ENCODE data around the gene SLC16A10.
A peak's percentile ranks its signal among the peaks of the same experiment; 100 is the strongest.

SLC16A10 gene

DNA sequence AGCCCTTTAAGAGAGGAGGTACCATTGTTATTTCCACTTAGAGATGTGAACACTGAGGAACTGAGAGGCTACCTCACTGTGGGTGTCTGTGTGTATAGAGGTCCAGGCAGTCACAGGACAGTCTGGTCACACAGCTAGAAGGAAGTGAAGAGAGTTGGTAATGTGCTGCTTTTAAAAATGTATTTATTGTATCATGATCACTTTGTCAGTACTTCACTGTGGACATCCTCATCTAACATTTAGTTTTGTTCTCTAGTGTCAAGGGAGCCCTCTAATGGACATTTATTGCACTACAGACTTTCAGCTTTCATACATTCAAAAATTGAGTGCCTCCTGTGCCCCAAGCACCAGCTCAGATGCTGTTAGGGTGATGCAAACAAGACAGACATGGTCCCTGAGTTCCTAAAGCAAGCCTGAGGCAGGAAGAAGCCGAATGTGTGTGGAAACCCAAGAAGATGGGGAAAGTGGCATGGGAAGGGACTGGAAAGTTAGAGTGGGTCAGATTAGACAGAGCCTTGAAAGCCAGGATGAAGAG, 123.0 kb downstream of the SLC16A10 start:
- H3K36me3 ChIP-seq (ENCODE audit: control insufficient read depth, insufficient read depth, low read length), result no peaks in the 10 kb centered on the region
- no peak overlapping the region for H3K4me3 ChIP-seq (replicated peaks; ENCODE audit: low read depth, low read length)
- no peaks in the 10 kb centered on the region for H3K27me3 ChIP-seq (replicated peaks; ENCODE audit: control insufficient read depth, insufficient read depth, low read length)
- peak; percentile 65 for TF ChIP-seq CTCF (IDR thresholded peaks at IDR 0.05; ENCODE audit: insufficient read depth, low read length, poor library complexity, severe bottlenecking)
- DNase-seq (ENCODE audit: extremely low read depth, insufficient read length), result peak; percentile 23

- TF ChIP-seq CTCF (IDR thresholded peaks at IDR 0.05; ENCODE audit: insufficient read depth, low read length, poor library complexity, severe bottlenecking), result no peak
- DNase-seq (ENCODE audit: extremely low read depth, insufficient read length), result no peak
Observed at GRCh38 chr6:111211411-111212030, 124.2 kb downstream of the SLC16A10 start.

DNA sequence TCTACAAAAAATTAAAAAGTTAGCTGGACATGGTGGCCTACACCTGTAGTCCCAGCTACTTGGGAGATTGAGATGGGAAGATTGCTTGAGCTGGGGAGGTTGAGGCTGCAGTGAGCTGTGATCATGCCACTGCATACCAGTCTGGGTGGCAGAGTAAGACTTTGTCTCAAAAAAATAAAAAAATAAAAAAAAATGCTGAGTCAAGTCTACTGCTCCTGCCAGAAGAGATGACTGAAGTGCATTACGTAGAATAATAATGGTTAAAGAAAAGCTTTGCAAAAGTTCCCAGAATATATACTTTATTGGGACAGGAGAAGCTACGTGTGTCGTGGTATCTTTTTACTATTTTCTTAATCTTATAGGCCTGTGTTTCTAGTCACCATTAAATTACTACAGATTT, 125.3 kb downstream of the SLC16A10 start:
- no peak for DNase-seq (ENCODE audit: extremely low read depth, insufficient read length)
- no peaks in the 10 kb centered on the region for H3K27me3 ChIP-seq (replicated peaks; ENCODE audit: control insufficient read depth, insufficient read depth, low read length)
- no peaks in the 10 kb centered on the region for H3K36me3 ChIP-seq (ENCODE audit: control insufficient read depth, insufficient read depth, low read length)
- no peak overlapping the region for H3K4me3 ChIP-seq (replicated peaks; ENCODE audit: low read depth, low read length)
- TF ChIP-seq CTCF (IDR thresholded peaks at IDR 0.05; ENCODE audit: insufficient read depth, low read length, poor library complexity, severe bottlenecking), result no peak

More at GRCh38 chr6:111211411-111212030, 124.2 kb downstream of the SLC16A10 start:
- no peaks in the 10 kb centered on the region for H3K36me3 ChIP-seq (ENCODE audit: control insufficient read depth, insufficient read depth, low read length)
- H3K4me3 ChIP-seq (replicated peaks; ENCODE audit: low read depth, low read length), result no peak overlapping the region
- no peaks in the 10 kb centered on the region for H3K27me3 ChIP-seq (replicated peaks; ENCODE audit: control insufficient read depth, insufficient read depth, low read length)

- Histone ChIP-seq H3K27me3 (replicated peaks; ENCODE audit: control insufficient read depth, insufficient read depth, low read length) (no peaks in the 10 kb centered on the region), H3K36me3 (ENCODE audit: control insufficient read depth, insufficient read depth, low read length) (no peaks in the 10 kb centered on the region), H3K4me3 (replicated peaks; ENCODE audit: low read depth, low read length) (no peak overlapping the region)
- DNase-seq (ENCODE audit: extremely low read depth, insufficient read length), result no peak
- no peak for TF ChIP-seq CTCF (IDR thresholded peaks at IDR 0.05; ENCODE audit: insufficient read depth, low read length, poor library complexity, severe bottlenecking)
Observed at GRCh38 chr6:111215131-111215530, 127.8 kb downstream of the SLC16A10 start.

DNA sequence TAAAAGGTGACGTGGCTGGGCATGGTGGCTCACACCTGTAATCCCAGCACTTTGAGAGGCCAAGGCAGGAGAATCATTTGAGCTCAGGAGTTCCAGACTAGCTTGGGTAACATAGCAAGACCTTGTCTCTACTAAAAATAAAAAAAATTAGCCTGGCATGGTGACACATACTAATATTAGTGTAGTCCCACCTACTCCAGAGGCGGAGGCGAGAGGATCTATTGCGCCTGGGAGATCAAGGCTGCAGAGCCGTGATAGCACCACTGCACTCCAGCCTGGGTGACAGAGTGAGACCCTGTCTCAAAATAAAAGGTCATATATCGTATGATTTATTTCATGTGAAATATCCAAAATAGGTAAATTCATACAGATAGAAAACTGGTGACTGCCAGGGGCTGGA, 132.5 kb downstream of the SLC16A10 start:
- Histone ChIP-seq H3K27me3 (replicated peaks; ENCODE audit: control insufficient read depth, insufficient read depth, low read length) (no peaks in the 10 kb centered on the region), H3K36me3 (ENCODE audit: control insufficient read depth, insufficient read depth, low read length) (no peaks in the 10 kb centered on the region), H3K4me3 (replicated peaks; ENCODE audit: low read depth, low read length) (no peak overlapping the region)
- no peak for DNase-seq (ENCODE audit: extremely low read depth, insufficient read length)
- TF ChIP-seq CTCF (IDR thresholded peaks at IDR 0.05; ENCODE audit: insufficient read depth, low read length, poor library complexity, severe bottlenecking), result no peak

Data from GM06990 (cell line).